ENCODE results near the gene PKD1.

PKD1 gene

DNA sequence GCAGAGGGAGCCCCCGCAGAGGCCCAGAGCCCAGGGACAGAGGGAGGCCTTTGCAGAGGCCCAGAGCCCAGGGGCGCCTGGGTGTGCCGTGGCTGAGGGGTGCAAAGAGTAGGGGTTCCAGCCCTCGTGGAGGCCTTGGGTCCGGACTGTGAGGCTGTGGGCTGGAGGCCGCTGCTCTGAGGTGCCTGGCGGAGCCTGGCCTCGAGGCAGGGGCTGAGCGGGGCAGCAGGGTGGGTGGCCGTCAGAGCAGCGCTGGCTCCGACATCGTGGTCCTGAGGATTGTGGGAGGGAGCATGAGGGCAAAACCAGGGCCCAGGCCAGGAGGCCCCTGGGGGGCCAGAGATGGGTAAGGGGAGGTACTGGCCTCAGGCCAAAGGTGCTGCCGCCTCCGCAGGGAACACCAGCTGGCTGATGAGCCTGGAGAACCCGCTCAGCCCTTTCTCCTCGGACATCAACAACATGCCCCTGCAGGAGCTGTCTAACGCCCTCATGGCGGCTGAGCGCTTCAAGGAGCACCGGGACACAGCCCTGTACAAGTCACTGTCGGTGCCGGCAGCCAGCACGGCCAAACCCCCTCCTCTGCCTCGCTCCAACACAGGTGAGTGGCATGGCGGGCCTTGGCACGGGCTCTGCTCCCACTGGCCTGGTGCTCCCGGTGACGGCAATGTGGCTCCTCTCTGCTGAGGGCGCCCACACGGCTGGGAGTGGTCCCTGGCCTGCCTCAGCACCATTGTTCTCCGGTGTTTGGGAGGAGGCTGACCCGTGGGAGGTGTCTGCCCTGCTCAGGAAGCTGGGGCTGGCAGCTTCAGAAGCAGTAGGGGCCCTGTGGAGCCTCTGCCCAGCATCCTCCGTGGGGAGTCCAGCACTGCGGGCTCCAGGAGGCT lies 54.3 kb downstream of the PKD1 start:
- no peak for DNase-seq (ENCODE audit: low read depth)
- H3K4me3 ChIP-seq (ENCODE audit: control insufficient read depth, low read depth, low read length) = no peak overlapping the region
- TF ChIP-seq, protein P1, sequence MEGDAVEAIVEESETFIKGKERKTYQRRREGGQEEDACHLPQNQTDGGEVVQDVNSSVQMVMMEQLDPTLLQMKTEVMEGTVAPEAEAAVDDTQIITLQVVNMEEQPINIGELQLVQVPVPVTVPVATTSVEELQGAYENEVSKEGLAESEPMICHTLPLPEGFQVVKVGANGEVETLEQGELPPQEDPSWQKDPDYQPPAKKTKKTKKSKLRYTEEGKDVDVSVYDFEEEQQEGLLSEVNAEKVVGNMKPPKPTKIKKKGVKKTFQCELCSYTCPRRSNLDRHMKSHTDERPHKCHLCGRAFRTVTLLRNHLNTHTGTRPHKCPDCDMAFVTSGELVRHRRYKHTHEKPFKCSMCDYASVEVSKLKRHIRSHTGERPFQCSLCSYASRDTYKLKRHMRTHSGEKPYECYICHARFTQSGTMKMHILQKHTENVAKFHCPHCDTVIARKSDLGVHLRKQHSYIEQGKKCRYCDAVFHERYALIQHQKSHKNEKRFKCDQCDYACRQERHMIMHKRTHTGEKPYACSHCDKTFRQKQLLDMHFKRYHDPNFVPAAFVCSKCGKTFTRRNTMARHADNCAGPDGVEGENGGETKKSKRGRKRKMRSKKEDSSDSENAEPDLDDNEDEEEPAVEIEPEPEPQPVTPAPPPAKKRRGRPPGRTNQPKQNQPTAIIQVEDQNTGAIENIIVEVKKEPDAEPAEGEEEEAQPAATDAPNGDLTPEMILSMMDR (IDR thresholded peaks at IDR 0.05; ENCODE audit: control insufficient read depth, insufficient read depth, low read depth, low read length, missing control alignments) = no peak

DNA sequence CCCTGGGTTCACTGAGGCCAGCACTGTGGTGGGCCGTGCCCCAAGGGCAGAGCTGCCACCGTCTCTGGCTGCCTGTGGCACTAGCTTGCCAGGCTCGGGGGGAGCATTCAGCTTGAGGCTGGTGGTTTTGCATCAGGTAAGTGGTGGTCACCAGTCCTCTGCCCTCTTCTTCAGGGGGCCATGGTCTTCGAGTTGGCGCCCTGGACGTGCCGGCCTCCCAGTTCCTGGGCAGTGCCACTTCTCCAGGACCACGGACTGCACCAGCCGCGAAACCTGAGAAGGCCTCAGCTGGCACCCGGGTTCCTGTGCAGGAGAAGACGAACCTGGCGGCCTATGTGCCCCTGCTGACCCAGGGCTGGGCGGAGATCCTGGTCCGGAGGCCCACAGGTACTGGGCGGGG lies 55.7 kb downstream of the PKD1 start:
- DNase-seq (ENCODE audit: low read depth) = no peak
- TF ChIP-seq, protein P1 (IDR thresholded peaks at IDR 0.05; ENCODE audit: control insufficient read depth, insufficient read depth, low read depth, low read length, missing control alignments) = no peak
- H3K4me3 ChIP-seq (ENCODE audit: control insufficient read depth, low read depth, low read length) = no peak overlapping the region

- TF ChIP-seq, protein P1 (IDR thresholded peaks at IDR 0.05; ENCODE audit: control insufficient read depth, insufficient read depth, low read depth, low read length, missing control alignments) = no peak
- no peak for DNase-seq (ENCODE audit: low read depth)
- H3K4me3 ChIP-seq (ENCODE audit: control insufficient read depth, low read depth, low read length) = no peak overlapping the region
Measured at GRCh38 chr16:2079311-2079800, 56.3 kb downstream of the PKD1 start.

DNA sequence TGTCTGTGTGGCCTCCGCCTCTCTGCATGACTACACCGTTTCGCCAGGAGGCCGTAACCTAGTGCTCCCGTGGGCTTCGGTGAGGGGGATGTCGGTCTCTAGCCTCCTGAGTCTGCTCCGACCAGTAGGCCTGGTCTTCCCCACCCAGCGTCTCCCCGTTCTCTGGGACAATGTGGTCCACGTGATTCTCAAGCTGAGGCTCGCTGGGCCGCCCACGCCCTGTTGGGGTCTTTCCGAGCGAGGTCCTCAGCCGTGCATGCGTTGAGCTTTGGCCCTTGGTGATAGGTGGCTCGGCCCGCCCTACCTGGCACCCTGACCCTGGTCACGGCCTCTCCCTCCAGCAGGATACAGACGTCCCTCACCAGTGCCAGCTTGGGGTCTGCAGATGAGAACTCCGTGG lies 57.0 kb downstream of the PKD1 start:
- no peak for DNase-seq (ENCODE audit: low read depth)
- TF ChIP-seq, protein P1 (IDR thresholded peaks at IDR 0.05; ENCODE audit: control insufficient read depth, insufficient read depth, low read depth, low read length, missing control alignments) = no peak
- no peak overlapping the region for H3K4me3 ChIP-seq (ENCODE audit: control insufficient read depth, low read depth, low read length)

DNA sequence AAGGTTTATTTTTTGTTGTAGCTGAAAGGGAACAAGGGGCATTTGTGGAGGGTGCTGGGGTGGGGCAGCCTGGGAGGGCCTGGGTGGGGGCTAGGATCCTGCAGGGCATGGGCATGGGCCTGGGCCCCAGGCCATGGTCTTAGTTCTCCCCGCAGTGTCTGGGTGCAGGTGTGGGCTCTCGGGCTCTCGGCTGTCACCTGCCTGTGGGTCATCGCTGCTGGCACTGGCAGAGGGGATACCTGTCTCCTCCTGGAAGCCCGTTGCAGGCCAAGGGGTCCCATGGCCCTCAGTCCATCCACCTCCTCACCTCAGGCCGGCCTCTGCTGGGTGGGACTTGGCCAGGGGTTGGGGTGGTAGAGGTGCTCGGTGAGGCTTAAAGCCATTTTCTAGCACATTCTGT lies 57.6 kb downstream of the PKD1 start:
- DNase-seq (ENCODE audit: low read depth) = no peak
- TF ChIP-seq, protein P1 (IDR thresholded peaks at IDR 0.05; ENCODE audit: control insufficient read depth, insufficient read depth, low read depth, low read length, missing control alignments) = no peak
- no peak overlapping the region for H3K4me3 ChIP-seq (ENCODE audit: control insufficient read depth, low read depth, low read length)

GRCh38 chr16:2077696-2078095 lies 58.0 kb downstream of the PKD1 start:
- TF ChIP-seq, protein P1 (IDR thresholded peaks at IDR 0.05; ENCODE audit: control insufficient read depth, insufficient read depth, low read depth, low read length, missing control alignments) = no peak
- no peak overlapping the region for H3K4me3 ChIP-seq (ENCODE audit: control insufficient read depth, low read depth, low read length)
- DNase-seq (ENCODE audit: low read depth) = no peak

All from AG09309 (cell line).